GM20000 (cell line): ENCODE results near the gene PLEKHG7.

ENCODE experiments used
- DNase-seq: peaks from one replicate; pipeline ENCODE4 v3.0.0; 2012; ENCODE audit warnings: low spot score
- TF ChIP-seq, protein P1 (sequence below): IDR thresholded peaks from 2 replicates; pipeline ENCODE4 v1.5.1; 2012; ENCODE audit warnings: mild to moderate bottlenecking, control low read depth; ENCODE audit errors: extremely low read depth, missing control alignments

PLEKHG7 gene

DNA sequence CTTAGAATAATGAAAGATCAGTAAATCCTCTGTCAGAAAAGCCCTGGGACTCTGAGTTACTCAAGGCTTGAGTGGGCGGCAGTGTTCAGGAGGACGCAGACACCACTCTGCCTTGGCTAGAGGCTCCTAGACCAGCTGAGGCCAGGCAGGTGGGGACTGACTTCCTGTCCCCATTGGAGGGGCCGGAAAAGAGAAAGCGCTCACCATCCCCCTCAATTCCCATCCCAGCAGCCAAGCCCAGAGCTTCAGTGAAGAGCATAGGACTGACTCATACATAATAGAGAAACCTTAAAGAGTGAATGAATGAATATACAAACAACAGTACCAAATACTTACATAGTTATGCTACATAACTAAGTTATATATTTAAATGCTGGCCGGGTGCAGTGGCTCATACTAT, 62.0 kb downstream of the PLEKHG7 start:
- no peak for DNase-seq
- TF ChIP-seq, protein P1, sequence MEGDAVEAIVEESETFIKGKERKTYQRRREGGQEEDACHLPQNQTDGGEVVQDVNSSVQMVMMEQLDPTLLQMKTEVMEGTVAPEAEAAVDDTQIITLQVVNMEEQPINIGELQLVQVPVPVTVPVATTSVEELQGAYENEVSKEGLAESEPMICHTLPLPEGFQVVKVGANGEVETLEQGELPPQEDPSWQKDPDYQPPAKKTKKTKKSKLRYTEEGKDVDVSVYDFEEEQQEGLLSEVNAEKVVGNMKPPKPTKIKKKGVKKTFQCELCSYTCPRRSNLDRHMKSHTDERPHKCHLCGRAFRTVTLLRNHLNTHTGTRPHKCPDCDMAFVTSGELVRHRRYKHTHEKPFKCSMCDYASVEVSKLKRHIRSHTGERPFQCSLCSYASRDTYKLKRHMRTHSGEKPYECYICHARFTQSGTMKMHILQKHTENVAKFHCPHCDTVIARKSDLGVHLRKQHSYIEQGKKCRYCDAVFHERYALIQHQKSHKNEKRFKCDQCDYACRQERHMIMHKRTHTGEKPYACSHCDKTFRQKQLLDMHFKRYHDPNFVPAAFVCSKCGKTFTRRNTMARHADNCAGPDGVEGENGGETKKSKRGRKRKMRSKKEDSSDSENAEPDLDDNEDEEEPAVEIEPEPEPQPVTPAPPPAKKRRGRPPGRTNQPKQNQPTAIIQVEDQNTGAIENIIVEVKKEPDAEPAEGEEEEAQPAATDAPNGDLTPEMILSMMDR = no peak

DNA sequence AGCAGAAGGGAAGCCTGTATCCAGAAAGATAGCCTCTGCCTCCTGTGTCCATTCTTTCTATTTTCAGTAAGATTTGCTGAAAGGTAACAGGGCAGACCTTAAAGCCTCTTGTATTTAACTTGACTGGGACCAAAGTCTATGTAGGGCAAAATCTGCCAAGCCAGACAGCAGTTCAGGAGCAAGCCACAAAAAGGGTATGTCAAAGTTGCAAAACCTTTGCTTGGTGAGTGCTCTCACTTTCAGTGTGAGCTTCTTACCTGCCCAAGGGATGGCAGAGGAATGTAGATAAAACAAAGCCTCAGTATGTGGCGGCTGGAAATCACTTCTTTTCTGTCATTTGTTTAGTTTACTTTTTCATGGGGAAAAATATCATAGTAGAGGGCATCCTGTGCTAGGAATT, 63.1 kb downstream of the PLEKHG7 start:
- TF ChIP-seq, protein P1 = no peak
- no peak for DNase-seq

DNA sequence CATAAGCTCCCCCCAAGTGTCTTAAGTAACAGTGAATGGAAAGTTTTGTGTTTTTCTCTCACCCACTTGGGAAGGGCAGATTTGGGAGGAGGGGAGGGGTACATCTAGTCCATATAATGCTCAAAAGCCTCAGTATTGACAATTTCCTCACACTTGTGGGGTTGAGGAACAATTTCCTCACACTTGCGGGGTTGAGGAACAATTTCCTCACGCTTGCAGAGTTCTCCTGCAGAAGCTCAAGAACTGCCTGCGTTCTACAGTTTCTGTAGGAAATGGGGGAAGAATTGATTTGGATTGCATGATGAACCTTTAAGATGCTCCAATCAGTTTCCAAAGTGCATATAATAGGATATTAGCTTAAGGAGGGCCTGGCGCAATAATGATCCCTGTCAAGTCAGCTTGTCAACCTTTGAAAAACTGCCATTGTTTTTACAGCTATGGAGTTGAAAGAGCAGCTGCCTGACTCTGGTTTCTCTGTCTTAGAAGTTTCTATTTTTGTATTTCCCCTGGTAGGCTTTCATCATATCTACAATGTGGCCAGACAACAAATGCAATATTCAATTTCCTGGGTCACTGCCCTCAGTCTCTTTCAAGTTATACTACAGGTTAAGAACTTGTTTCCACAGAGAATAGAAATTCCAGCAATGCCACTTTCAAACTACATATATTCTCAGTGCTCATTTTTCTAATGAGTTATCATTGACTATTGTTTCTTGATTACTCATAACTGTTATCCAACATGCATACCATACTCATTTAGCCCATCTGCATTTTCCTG, 66.5 kb downstream of the PLEKHG7 start:
- TF ChIP-seq, protein P1 = no peak
- peak; percentile 43 for DNase-seq

DNA sequence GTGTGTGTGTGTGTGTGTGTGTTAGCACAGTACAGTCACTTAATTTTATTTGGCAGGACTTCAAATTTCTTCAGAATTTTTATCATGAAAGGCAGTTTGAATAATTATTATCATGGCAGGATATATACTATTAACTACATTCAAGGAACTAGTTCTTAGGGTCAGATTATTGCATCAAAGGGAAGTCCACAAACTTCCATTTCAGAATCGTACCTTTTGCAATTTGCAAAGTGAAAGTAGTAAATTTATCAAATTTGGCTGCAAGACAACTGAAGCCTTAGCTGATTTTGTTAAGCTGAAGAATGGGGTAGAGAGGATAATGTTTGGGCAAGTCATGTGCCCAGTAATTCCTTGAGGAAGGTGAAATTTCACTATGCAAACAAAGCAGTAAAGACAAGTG, 68.2 kb downstream of the PLEKHG7 start:
- DNase-seq = no peak
- TF ChIP-seq, protein P1 = no peak

DNA sequence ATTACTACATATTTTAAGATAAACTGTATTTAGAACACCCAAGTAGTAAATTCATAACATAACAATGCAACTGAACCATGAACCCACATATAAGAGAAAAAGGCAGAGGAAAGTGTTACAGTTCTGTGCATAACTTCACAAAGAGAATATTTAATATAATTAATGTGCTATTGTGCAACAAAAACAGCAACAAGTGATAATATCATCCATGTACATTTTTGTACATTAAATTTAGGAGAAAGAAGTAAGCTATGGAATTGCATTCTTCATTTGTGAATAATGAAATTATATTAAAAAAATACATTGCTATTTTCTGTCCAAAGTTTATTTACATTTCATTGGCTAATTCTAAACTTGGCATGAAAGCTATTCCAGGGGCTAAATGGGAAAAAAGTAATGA, 72.6 kb downstream of the PLEKHG7 start:
- no peak for DNase-seq
- TF ChIP-seq, protein P1 = no peak

DNA sequence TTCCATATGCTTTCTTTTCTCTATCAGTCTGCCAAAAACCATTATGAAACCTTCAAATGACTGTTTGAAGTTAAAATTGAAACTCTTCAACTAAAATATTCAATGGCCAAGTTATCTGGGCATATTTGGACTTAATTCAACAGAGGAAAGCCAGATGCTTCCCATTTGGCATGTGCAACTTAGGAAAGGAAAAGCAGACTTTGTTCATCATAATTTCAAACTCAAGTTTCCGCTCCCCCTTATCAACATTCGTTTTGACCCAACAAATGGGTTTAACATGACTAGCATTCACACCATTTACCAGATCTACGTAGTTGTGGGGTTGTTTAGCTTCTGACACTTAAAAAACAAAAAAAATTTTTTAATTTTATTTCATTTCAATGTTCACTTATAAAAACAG, 75.7 kb downstream of the PLEKHG7 start:
- TF ChIP-seq, protein P1 = no peak
- no peak for DNase-seq

DNA sequence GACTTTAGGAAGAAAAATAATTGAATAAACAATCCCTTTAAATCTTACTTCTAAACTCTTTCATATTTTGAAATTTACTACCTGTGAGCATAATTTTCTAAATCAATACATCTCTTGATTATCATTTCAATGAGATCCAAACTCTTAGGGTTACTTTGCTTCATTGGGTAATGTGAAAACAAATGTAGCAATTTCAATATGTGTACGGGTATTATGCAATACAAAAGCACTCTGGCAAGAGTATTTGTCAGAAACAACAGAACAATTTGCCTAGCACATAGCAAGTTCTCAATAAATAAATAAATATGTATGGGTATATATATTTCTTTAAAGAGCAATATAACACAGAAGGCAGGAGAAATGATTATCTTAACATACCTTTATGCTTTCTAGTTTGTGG, 77.1 kb downstream of the PLEKHG7 start:
- TF ChIP-seq, protein P1 = no peak
- no peak for DNase-seq
